Measurements from ENCODE around the gene LRIG1. TPM values are rescaled to one million over a fixed set of nuclear protein-coding genes. Genes with fewer than 3 reads are reported as not detected.

Gene LRIG1
- total and polyA plus RNA-seq, 9 of the 15 experiments (the other 6 are each of a cell fraction or from before 2014, with no cell fraction given) = 0.05 to 0.38 (median 0.13) TPM; not detected in 3

DNA sequence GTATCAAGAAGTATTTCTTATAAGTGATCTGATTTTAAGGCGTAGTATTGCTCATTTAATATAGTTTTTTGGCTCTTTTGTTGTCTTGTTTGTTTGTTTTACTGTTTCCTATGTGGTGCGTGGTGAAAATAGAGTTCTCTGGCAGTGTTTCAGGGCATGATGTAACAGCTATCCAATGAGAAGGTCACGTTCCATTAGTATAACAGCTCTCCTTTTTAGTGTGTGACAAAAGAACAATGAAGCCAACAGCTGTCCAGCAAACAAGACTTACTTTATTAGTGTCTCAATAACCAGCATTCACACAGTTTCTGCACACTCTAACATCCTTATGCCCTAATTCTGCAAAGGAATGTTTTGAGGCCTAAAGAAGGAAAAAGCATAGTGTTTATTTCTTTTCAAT is 152.1 kb downstream of the LRIG1 start:
- H3K9me1 ChIP-seq (ENCODE audit: control insufficient read depth, insufficient read depth, low read length) = no peaks in the 10 kb centered on the region
- H3K4me2 ChIP-seq (ENCODE audit: insufficient read depth, low read length) = no peak overlapping the region
- WGBS (ENCODE audit: insufficient coverage, low coverage, missing lambda C conversion rate) = 43% methylated on average over 3 of the region's 3 CpGs
- POLR2A ChIA-PET = interaction anchor here (0.6 kb wide), 1 partner anchor 11 kb away, joined by 4 read pairs; no protein-coding TSS in a partner anchor
- no peaks in the 10 kb centered on the region for H3K79me2 ChIP-seq (ENCODE audit: control insufficient read depth, insufficient read depth, low read length)
- CTCF ChIA-PET (ENCODE audit: low intra/inter-chr PET ratio) = no interaction called here
- in situ Hi-C loops (cut with MboI) = no loop called here
- no peak overlapping the region for H3K9ac ChIP-seq (ENCODE audit: insufficient read depth in 1 of 2, low read depth in 2 of 2, low read length in 2 of 2)
- no peak overlapping the region for H3K4me3 ChIP-seq
- H3K9me3 ChIP-seq (replicated peaks; ENCODE audit: control insufficient read depth, insufficient read depth, low read depth, low read length) = no peaks in the 10 kb centered on the region
- H3K27ac ChIP-seq (ENCODE audit: extremely low read depth, low read depth, low read length) = no peak overlapping the region
- H3K27me3 ChIP-seq (ENCODE audit: control insufficient read depth in 2 of 2, insufficient read depth in 2 of 2, low read length in 2 of 2) = no peaks in the 10 kb centered on the region
- ATAC-seq (no peak), DNase-seq (ENCODE audit: extremely low read depth in 1 of 4, low spot score in 3 of 4) (no peak), FAIRE-seq (no peak)
- no TSS peak for BruUV-seq (replicated peaks)
- no peaks in the 10 kb centered on the region; the same call in 1 of the 2 replicates for H4K20me1 ChIP-seq (replicated peaks; ENCODE audit: control insufficient read depth, insufficient read depth, low read length)
- TF ChIP-seq, protein P1, sequence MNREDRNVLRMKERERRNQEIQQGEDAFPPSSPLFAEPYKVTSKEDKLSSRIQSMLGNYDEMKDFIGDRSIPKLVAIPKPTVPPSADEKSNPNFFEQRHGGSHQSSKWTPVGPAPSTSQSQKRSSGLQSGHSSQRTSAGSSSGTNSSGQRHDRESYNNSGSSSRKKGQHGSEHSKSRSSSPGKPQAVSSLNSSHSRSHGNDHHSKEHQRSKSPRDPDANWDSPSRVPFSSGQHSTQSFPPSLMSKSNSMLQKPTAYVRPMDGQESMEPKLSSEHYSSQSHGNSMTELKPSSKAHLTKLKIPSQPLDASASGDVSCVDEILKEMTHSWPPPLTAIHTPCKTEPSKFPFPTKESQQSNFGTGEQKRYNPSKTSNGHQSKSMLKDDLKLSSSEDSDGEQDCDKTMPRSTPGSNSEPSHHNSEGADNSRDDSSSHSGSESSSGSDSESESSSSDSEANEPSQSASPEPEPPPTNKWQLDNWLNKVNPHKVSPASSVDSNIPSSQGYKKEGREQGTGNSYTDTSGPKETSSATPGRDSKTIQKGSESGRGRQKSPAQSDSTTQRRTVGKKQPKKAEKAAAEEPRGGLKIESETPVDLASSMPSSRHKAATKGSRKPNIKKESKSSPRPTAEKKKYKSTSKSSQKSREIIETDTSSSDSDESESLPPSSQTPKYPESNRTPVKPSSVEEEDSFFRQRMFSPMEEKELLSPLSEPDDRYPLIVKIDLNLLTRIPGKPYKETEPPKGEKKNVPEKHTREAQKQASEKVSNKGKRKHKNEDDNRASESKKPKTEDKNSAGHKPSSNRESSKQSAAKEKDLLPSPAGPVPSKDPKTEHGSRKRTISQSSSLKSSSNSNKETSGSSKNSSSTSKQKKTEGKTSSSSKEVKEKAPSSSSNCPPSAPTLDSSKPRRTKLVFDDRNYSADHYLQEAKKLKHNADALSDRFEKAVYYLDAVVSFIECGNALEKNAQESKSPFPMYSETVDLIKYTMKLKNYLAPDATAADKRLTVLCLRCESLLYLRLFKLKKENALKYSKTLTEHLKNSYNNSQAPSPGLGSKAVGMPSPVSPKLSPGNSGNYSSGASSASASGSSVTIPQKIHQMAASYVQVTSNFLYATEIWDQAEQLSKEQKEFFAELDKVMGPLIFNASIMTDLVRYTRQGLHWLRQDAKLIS (CRISPR knock-in tag; IDR thresholded peaks at IDR 0.05) = no peak
- H3K4me1 ChIP-seq (replicated peaks in 1 of 2; ENCODE audit: control insufficient read depth in 2 of 2, insufficient read depth in 2 of 2, low read length in 2 of 2) = no peaks in the 10 kb centered on the region
- intact Hi-C loops (cut with micrococcal nuclease) = no loop called here
- H2AFZ ChIP-seq (ENCODE audit: low read depth, low read length) = no peak overlapping the region
- H3K36me3 ChIP-seq (ENCODE audit: control insufficient read depth, insufficient read depth, low read length) = no peaks in the 10 kb centered on the region
